A549 (cell line): ENCODE measurements around the gene ARRDC4. TPM values are rescaled to one million over a fixed set of nuclear protein-coding genes. Genes with fewer than 3 reads are reported as not detected.

Experiments used
- ATAC-seq, 2 experiments: fragments of 200-7000 bp in 1 of 2; fragments of >200 bp in 1 of 2; cut with Nextera tagmentation in 1 of 2; cut with Tn5 transposase in 1 of 2; 3 replicates each; pipeline versions ENCODE4 v1.8.0 to v1.9.1; 2018 to 2020; ENCODE audit warnings: mild to moderate bottlenecking in 1 of 2, moderate library complexity in 1 of 2
- CTCF ChIA-PET: fragments of 300-600 bp; sonication (Branson Sonifier 250); formaldehyde crosslinking; extraction: SDS; loops from one replicate; lab custom pipeline; 2021; ENCODE audit warnings: antibody characterized with exemption, inconsistent platforms; lab: Yijun Ruan, JAX
- POLR2A ChIA-PET: fragments of 350-600 bp; formaldehyde crosslinking; extraction: SDS; loops from one replicate; lab custom pipeline; 2021; ENCODE audit warnings: antibody characterized with exemption, inconsistent platforms; lab: Yijun Ruan, JAX
- DNase-seq, 2 experiments: peaks; one replicate each; pipeline versions ENCODE4 v3.0.0 to v3.0.0-alpha.2; 2011 to 2016; ENCODE audit warnings: low read depth in 1 of 2, low spot score in 1 of 2
- FAIRE-seq: peaks from 2 replicates; lab custom pipeline; 2011; peaks lifted over from hg19 to GRCh38; lab: Jason Lieb, UNC
- H3K27ac ChIP-seq, 2 experiments: fragments of >200 bp; sonication (Bioruptor Twin); formaldehyde crosslinking; 3 replicates each; pipeline ENCODE4 v1.5.1; 2016 to 2017
- H3K4me1 ChIP-seq: fragments of >200 bp; sonication (Bioruptor Twin); formaldehyde crosslinking; 3 replicates; pipeline ENCODE4 v1.6.1; 2016
- H3K4me2 ChIP-seq: fragments of >200 bp; sonication (Bioruptor Twin); formaldehyde crosslinking; 3 replicates; pipeline ENCODE4 v1.6.1; 2016
- H3K4me3 ChIP-seq: fragments of >200 bp; sonication (Bioruptor Twin); formaldehyde crosslinking; 3 replicates; pipeline ENCODE4 v1.5.1; 2016
- H3K9me3 ChIP-seq: fragments of >200 bp; sonication (Bioruptor Twin); formaldehyde crosslinking; 3 replicates; pipeline ENCODE4 v1.6.1; 2016
- CBX2 ChIP-seq: fragments of 200-600 bp; sonication (generic); IDR thresholded peaks from 2 replicates; pipeline ENCODE4 v1.6.1; 2016; ENCODE audit warnings: low read depth, mild to moderate bottlenecking, borderline replicate concordance
- CBX8 ChIP-seq: fragments of 200-600 bp; sonication (generic); IDR thresholded peaks from 2 replicates; pipeline ENCODE4 v1.6.1; 2016
- EHF ChIP-seq: fragments of 250-450 bp; sonication (Bioruptor Pico); IDR thresholded peaks from 2 replicates; pipeline ENCODE4 v1.5.0; 2020; ENCODE audit warnings: mild to moderate bottlenecking
- EHMT2 ChIP-seq: fragments of 200-600 bp; sonication (generic); IDR thresholded peaks from 2 replicates; pipeline ENCODE4 v1.6.1; 2016; ENCODE audit warnings: antibody characterized with exemption, low read depth, mild to moderate bottlenecking, moderate library complexity
- ESRRA ChIP-seq: fragments of 150-350 bp; IDR thresholded peaks from 2 replicates; pipeline ENCODE4 v1.6.1; 2014; ENCODE audit warnings: mild to moderate bottlenecking, low read length, borderline replicate concordance
- HEYL ChIP-seq: fragments of 250-450 bp; sonication (Bioruptor Pico); IDR thresholded peaks from 2 replicates; pipeline ENCODE4 v1.8.0; 2021; ENCODE audit warnings: mild to moderate bottlenecking, moderate library complexity
- KDM1A ChIP-seq: fragments of 200-600 bp; sonication (generic); IDR thresholded peaks from 2 replicates; pipeline ENCODE4 v1.6.1; 2016; ENCODE audit warnings: low read depth, mild to moderate bottlenecking
- KDM5A ChIP-seq: fragments of 200-600 bp; sonication (generic); IDR thresholded peaks from 2 replicates; pipeline ENCODE4 v1.6.1; 2016; ENCODE audit warnings: antibody characterized with exemption, mild to moderate bottlenecking
- MAFK ChIP-seq: fragments of 450-650 bp; IDR thresholded peaks from 2 replicates; pipeline ENCODE4 v1.6.1; 2014; ENCODE audit not compliant: partially characterized antibody
- NR3C1 ChIP-seq: fragments of >200 bp; sonication (Bioruptor Twin); formaldehyde crosslinking; IDR thresholded peaks from 3 replicates; pipeline ENCODE4 v1.6.1; 2017
- PHF8 ChIP-seq: fragments of 200-600 bp; sonication (generic); IDR thresholded peaks from 2 replicates; pipeline ENCODE4 v1.6.1; 2016; ENCODE audit warnings: low read depth, mild to moderate bottlenecking, antibody characterized with exemption, moderate library complexity, borderline replicate concordance
- RAD21 ChIP-seq, 2 experiments: fragments of >200 bp in 1 of 2; sonication (Bioruptor Twin) in 1 of 2; formaldehyde crosslinking in 1 of 2; IDR thresholded peaks in 1 of 2; conservative IDR thresholded peaks in 1 of 2; 2 replicates in 1 of 2; 3 replicates in 1 of 2; pipeline ENCODE4 v1.6.1; 2012 to 2018; ENCODE audit warnings: inconsistent platforms in 1 of 2
- RCOR1 ChIP-seq: fragments of 150-350 bp; IDR thresholded peaks from 2 replicates; pipeline ENCODE4 v1.6.1; 2014; ENCODE audit warnings: antibody characterized with exemption, low read length, low read depth
- RFX5 ChIP-seq: fragments of 450-650 bp; IDR thresholded peaks from 2 replicates; pipeline ENCODE4 v1.7.1; 2014; ENCODE audit warnings: antibody characterized with exemption, mild to moderate bottlenecking, moderate library complexity
- RNF2 ChIP-seq: fragments of 200-600 bp; sonication (generic); IDR thresholded peaks from 2 replicates; pipeline ENCODE4 v1.6.1; 2016; ENCODE audit warnings: low read depth, mild to moderate bottlenecking, antibody characterized with exemption, moderate library complexity, borderline replicate concordance
- ZNF302 ChIP-seq: fragments of 250-450 bp; sonication (Bioruptor Pico); IDR thresholded peaks from 2 replicates; pipeline ENCODE4 v1.9.0; 2021; ENCODE audit warnings: inconsistent platforms, mild to moderate bottlenecking, moderate library complexity
- ZSCAN20 ChIP-seq: fragments of 250-450 bp; sonication (Bioruptor Pico); IDR thresholded peaks from 2 replicates; pipeline ENCODE4 v1.8.0; 2022; ENCODE audit warnings: mild to moderate bottlenecking, moderate library complexity
- WGBS: methylation state at CpG from one replicate; pipeline ENCODE4 v1.1.6; 2017; ENCODE audit errors: missing lambda C conversion rate; 5-methylcytosine and 5-hydroxymethylcytosine counted together
- polyA plus RNA-seq, 4 experiments: library from polyadenylated mRNA; depleted of rRNA in 3 of 4; stranded (reverse); fragments of >200 nt; fragmentation: RNase III in 1 of 4; extraction: RNeasy Plus Mini Kit Qiagen cat#74134 plus additional on column Dnase treatment in 1 of 4; gene quantifications; 2 replicates in 3 of 4; 3 replicates in 1 of 4; pipeline ENCODE4 v1.2.3, GENCODE V29; 2011 to 2017
- TF ChIP-seq, protein P1 (sequence below): fragments of >200 bp; sonication (Bioruptor Twin); formaldehyde crosslinking; IDR thresholded peaks from 3 replicates; pipeline ENCODE4 v1.5.1; 2016
- TF ChIP-seq, protein P2 (sequence below): fragments of >200 bp; sonication (Bioruptor Twin); formaldehyde crosslinking; IDR thresholded peaks from 3 replicates; pipeline ENCODE4 v1.6.1; 2016
- TF ChIP-seq, protein P3 (sequence below): IDR thresholded peaks from 2 replicates; pipeline ENCODE4 v1.6.1; 2012
- TF ChIP-seq, protein P4 (sequence below): fragments of >200 bp; sonication (Bioruptor Twin); formaldehyde crosslinking; IDR thresholded peaks from 2 replicates; pipeline ENCODE4 v1.6.1; 2016

The ARRDC4 gene
- polyA plus RNA-seq, 2 of the 4 experiments (the other 2 are of a cell fraction) = 0.19 to 2.2 TPM

DNA sequence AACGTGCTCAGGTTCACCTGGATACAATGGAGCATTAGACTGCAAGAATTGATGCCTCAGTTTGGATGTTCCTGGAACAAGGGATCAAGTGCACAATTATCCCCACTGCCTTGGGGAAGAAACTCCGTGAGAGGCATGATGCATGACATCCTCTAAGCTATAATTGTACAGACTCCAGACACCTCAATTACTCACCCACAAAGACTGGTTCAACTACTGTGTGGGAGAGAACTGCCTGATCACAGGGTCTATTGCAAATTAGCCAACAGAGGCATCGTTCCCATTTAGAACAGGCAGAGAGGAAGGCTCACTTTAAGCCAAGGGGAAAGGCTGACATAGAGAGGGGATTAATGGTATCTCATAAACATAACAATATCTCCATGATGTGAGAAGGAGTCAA lies 43.5 kb downstream of the ARRDC4 start:
- WGBS = 0% methylated on average over 3 of the region's 3 CpGs
- FAIRE-seq (no peak), DNase-seq (no peak), ATAC-seq (no peak)
- H3K4me2 ChIP-seq = no peak overlapping the region
- H3K27ac ChIP-seq = no peak overlapping the region
- H3K9me3 ChIP-seq = peaks cover 14% of the 10 kb centered on the region; the same call in 2 of the 3 replicates
- H3K4me3 ChIP-seq = no peak overlapping the region
- ChIA-PET CTCF (no interaction called here), POLR2A (no interaction called here)
- TF ChIP-seq EHF (CRISPR knock-in tag) (no peak), CBX2 (no peak), RNF2 (no peak), KDM5A (no peak), RAD21 (conservative IDR thresholded peaks at IDR 0.05 in 1 of 2, IDR thresholded peaks at IDR 0.05 in 1 of 2) (no peak), RFX5 (no peak), KDM1A (no peak), PHF8 (no peak), ESRRA (no peak), NR3C1 (no peak), ZNF302 (CRISPR knock-in tag) (no peak)
- TF ChIP-seq, protein P1, sequence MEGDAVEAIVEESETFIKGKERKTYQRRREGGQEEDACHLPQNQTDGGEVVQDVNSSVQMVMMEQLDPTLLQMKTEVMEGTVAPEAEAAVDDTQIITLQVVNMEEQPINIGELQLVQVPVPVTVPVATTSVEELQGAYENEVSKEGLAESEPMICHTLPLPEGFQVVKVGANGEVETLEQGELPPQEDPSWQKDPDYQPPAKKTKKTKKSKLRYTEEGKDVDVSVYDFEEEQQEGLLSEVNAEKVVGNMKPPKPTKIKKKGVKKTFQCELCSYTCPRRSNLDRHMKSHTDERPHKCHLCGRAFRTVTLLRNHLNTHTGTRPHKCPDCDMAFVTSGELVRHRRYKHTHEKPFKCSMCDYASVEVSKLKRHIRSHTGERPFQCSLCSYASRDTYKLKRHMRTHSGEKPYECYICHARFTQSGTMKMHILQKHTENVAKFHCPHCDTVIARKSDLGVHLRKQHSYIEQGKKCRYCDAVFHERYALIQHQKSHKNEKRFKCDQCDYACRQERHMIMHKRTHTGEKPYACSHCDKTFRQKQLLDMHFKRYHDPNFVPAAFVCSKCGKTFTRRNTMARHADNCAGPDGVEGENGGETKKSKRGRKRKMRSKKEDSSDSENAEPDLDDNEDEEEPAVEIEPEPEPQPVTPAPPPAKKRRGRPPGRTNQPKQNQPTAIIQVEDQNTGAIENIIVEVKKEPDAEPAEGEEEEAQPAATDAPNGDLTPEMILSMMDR = no peak
- TF ChIP-seq, protein P2, sequence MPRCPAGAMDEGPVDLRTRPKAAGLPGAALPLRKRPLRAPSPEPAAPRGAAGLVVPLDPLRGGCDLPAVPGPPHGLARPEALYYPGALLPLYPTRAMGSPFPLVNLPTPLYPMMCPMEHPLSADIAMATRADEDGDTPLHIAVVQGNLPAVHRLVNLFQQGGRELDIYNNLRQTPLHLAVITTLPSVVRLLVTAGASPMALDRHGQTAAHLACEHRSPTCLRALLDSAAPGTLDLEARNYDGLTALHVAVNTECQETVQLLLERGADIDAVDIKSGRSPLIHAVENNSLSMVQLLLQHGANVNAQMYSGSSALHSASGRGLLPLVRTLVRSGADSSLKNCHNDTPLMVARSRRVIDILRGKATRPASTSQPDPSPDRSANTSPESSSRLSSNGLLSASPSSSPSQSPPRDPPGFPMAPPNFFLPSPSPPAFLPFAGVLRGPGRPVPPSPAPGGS = no peak
- TF ChIP-seq, protein P3, sequence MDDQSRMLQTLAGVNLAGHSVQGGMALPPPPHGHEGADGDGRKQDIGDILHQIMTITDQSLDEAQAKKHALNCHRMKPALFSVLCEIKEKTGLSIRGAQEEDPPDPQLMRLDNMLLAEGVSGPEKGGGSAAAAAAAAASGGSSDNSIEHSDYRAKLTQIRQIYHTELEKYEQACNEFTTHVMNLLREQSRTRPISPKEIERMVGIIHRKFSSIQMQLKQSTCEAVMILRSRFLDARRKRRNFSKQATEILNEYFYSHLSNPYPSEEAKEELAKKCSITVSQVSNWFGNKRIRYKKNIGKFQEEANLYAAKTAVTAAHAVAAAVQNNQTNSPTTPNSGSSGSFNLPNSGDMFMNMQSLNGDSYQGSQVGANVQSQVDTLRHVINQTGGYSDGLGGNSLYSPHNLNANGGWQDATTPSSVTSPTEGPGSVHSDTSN = no peak
- H3K4me1 ChIP-seq = no peaks in the 10 kb centered on the region

DNA sequence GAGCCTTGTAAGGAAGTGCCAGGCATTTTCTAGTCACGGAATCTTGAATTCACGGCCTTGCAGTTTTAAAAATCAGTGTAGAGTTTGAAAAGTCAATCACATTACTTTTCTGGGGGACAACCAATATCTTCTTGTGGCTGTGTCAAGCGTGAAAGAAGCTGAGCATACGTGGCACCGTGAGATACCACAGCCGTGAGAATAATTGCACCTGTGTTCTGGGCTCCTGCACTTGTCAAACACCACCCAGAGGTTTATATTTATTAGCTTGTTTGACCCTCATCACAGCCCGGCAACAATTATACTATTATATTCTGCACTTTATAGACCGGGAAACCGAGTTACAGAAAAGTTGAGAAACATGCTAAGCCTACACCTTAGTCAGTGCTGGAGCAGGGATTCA lies 45.2 kb downstream of the ARRDC4 start:
- no peak overlapping the region for H3K4me2 ChIP-seq
- TF ChIP-seq KDM1A = no peak
- no peak for TF ChIP-seq NR3C1
- TF ChIP-seq, protein P4, sequence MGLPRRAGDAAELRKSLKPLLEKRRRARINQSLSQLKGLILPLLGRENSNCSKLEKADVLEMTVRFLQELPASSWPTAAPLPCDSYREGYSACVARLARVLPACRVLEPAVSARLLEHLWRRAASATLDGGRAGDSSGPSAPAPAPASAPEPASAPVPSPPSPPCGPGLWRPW = no peak
- TF ChIP-seq HEYL = no peak
- no peak for TF ChIP-seq EHMT2
- no peak for TF ChIP-seq ZNF302 (CRISPR knock-in tag)
- no peak for TF ChIP-seq CBX8
- TF ChIP-seq RCOR1 = no peak
- TF ChIP-seq MAFK = no peak
- no peak for TF ChIP-seq ZSCAN20 (CRISPR knock-in tag)
- TF ChIP-seq, protein P1 = no peak
- TF ChIP-seq, all 56 proteins: peak for 0
- H3K4me3 ChIP-seq = no peak overlapping the region
- no peak overlapping the region for H3K27ac ChIP-seq
- H3K4me1 ChIP-seq = no peaks in the 10 kb centered on the region
- POLR2A ChIA-PET = no interaction called here
- FAIRE-seq = no peak
- CTCF ChIA-PET = no interaction called here
- ATAC-seq = no peak
- no peak for DNase-seq
- 11% methylated on average over 9 of the region's 9 CpGs for WGBS
- peaks cover 14% of the 10 kb centered on the region; the same call in 2 of the 3 replicates for H3K9me3 ChIP-seq
